ENCODE data around the gene AADACL2.
A peak's percentile ranks its signal among the peaks of the same experiment; 100 is the strongest.
"Not testable (repeated sequence)": the region's sequence is repeated elsewhere in the genome, so short reads cannot be mapped to it uniquely, and the experiment has no call there.

Gene AADACL2

DNA sequence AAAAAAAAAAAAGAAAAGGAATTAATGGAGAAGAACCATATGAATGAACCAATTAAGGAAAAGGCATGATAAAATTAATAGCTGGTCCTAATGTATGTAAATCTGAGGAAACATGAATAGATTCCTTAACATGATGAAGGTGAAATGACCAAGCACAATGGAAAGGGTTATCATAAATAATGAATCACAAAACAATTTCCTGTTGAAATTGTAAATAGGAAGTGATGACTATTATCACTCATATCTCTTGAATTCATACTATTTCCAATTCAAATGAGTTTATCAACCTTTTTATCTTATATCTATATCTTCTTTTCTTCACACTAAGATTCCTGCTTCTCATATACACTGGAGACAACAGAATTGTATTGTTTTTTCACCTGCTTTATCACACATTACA lies 32.0 kb downstream of the AADACL2 start:
- DNase-seq (ENCODE audit: low read depth, low spot score), result no peak

DNA sequence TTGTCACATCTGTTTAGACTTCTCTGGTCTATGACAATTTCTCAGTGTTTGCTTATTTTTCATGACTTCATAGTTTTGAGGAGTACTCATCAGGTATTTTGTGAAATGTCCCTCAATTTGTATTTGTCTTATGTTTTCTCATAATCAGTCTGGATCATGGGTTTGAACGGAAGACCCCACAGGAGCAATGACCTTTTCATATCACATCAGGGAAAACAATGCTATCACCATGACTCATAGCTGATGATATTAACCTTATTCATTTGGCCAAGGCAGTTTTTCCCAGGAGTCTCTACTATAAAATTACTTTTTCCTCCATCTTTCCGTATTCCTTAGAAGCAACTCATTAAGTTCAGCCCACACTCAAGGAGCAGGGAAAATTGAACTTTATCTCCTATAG lies 32.7 kb downstream of the AADACL2 start:
- DNase-seq (ENCODE audit: low read depth, low spot score), result peak; percentile 2

DNA sequence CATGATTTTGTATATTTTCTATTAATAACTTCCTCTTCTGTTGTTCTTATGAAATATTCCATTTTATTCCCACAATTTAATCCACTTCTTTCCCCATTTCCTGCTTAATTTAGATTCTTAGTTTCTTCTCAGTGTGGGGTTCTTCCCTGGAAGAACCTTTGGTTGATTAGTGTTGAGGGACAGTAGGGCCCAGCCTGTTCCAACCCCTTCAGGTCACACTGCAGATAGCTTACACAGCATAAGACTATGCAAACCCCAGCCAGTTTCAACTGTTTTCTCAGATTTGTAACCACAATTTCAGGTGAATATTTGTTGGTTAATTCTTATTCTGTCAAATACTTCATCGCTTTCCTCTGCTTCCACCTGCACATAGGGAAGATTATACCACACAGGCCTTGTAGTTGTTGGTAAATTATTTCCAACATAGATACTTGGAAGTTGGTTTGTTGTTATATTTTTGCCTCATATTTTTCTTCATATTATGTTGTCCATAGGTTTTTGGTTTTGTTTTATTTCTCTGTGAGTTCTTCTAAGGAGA lies 34.7 kb downstream of the AADACL2 start:
- no peak for DNase-seq (ENCODE audit: low read depth, low spot score)

DNA sequence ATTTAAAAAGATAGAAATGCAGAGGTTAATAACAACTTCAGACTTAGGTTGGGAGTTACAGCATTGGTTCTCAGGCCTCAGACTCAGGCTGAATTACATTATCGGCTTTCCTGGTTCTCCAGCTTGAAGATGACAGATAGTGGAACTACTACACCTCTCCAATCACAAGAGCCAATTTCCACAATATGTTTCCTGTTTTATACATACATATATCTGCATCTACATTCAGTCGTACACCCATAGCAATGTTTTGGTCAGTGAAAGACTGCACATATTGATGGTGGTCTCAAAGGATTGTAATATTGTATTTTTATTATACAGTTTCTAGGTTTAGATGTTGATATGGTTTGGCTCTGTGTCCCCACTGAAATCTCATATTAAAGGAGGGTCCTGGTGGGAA lies 35.4 kb downstream of the AADACL2 start:
- no peak for DNase-seq (ENCODE audit: low read depth, low spot score)

DNA sequence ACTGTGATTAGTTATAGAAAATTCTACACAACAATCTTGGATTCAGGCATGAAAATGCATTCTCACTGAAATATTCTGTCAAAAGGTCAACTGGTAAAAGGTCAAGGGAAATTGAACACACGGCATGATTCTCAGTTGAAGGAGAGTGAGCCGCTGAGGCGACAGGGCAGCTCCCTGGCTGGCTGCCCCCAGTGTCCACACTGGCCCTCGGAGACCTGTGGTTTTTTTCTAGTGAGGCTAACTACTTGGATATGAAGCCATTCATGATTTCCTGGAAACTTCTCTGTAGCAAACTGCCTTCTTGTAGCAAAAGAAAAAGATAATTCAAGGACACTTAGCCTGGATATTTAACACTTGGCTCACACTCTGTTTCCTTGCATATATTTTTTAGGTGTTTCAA lies 37.2 kb downstream of the AADACL2 start:
- DNase-seq (ENCODE audit: low read depth, low spot score), result peak; percentile 35

DNA sequence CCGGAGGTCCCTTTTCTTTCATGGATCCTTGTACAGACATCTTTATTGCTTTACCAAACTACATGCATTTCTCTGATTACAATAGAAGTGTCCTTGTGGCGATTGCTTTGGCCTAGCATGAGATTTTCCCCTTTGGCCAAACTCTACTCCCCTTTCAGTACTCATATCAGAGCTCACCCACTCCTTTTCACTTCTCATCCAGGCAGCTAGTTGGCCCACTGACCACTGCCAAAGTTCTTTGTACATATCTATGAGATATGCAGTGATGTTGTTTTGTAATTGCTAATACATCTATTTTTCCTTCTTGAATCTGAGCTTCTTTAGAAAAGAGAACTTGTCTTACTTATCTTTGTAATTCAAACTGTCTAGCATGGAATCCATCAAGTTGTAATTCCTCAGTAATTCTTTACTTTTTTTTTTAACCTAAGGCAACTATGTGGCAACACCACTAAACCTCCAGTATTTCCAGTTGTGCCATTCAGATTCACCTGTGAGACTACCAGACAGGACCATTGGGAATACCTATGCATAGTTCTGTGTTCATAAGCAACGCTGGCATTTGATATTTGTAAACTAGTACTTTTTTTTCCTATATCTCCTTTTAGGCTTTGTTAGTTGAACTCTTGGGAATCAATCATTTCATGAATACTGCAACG lies 39.2 kb downstream of the AADACL2 start:
- DNase-seq (ENCODE audit: low read depth, low spot score), result no peak

DNA sequence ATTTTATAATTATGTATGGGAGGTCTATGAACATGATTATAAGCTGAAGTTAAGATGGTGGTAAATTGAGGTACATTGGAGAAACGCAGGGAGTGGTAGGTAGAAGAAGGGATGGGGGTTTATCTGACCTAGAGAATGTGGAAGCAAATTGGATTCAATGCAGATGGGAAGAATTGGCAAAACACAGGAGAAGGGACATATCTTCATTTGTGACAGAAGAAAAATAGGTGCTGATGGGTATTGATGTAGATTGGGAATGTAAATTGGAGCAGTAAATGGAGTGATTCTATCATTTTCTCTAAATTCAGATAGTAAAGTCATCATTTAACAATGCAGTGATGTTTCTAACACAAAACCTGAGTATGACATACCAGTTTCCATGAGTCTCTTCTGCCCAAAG lies 40.5 kb downstream of the AADACL2 start:
- no peak for DNase-seq (ENCODE audit: low read depth, low spot score)

DNA sequence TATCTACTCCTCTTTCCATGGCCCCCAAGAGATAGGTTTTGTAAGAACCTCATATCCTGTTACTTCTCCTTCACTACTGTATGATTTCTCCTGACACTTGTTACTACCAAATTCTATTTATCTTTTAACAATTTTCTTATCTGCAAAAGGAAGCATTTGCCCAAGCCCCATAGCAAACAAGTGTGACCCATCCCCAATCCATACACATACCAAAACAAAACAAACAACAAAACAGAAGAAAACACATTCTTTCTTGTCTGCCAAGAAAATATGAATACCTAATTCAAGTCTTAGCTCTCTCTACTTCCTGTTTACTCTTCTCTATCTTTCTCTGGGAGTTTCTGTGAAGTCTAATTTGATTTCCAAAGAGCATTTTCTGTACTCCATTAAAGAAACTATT lies 41.2 kb downstream of the AADACL2 start:
- no peak for DNase-seq (ENCODE audit: low read depth, low spot score)

DNA sequence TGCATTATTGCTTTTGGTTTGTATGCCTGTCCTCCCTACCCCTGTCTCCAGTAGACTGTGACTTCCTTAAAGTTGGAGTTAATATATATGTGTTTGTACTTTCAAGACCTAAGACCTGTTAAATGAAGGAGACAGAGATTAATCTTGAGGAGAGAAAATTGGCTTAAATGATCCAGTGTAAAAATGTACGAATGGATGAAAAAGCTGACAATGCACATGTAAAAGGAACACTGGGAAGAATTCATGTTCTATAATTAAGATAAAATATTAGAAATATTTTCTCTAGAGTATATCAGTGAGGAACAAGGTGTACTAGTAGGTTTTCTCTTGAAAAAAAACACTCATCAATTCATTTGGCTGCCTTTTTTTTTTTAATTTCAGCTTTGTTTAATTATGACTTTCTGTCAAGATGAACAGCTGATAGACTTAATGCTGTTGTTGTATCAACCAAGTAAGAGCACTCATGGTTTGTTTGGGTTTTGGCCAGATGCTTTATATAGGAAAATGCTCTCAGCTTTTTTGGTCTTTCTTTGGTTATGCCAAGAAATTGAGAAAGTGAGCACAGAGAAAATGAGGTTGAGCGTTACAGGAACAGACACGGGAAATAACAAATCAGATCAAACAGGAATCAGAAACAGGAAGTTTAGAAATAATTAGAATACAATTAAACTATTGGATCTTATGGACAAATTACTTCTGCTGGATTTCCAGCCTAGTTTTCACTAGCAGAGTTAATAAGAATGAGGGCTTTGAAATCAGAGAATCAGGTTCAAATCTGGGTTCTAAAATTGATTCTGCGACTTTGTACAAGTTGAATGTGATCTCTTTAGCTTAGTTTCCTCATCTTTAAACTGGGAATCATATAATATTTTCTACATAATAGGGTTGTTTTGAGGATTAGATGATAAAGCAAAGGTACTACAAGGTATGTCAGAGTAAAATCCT lies 41.9 kb downstream of the AADACL2 start:
- DNase-seq (ENCODE audit: low read depth, low spot score), result no peak

DNA sequence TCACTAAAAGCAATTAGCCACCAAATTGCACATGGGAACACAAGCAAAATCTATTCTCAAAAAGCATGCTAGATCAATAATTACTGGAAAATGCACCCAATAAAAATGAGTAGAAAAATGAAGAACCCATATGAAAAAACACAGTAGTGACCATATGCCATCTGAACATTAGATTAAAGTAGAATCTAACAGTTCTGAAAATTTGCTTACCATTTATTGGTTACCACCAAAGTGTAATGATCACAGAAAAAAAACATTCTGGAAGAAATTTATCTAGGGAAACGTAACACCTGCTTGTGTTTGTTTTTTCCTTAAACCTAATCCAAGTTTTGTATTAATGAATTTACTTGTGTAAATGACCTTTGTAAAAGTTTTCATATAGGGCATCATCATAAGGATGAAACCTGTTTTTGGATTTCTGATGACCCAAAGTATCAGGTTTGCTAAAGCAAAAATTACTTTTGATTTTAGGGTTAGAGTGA lies 42.6 kb downstream of the AADACL2 start:
- DNase-seq (ENCODE audit: low read depth, low spot score), result no peak

DNA sequence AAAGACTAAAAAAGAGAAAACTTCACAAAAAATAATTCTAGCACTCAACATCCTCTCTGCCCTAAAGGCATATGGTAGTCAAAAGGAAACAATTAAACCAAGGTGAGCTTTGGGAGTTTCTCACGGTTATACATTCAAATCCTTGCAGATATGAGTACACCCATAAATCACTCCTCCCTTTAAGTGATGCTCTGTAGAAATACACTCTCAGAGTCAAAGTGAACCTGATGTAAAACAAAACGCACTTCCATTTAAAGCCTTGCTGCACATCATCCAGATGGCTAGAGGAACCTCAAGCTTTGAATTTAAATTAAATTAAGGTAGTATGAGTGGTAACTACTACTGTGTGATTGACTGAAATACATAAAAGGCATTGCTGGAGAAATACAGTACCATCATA lies 44.2 kb downstream of the AADACL2 start:
- no peak for DNase-seq (ENCODE audit: low read depth, low spot score)

DNA sequence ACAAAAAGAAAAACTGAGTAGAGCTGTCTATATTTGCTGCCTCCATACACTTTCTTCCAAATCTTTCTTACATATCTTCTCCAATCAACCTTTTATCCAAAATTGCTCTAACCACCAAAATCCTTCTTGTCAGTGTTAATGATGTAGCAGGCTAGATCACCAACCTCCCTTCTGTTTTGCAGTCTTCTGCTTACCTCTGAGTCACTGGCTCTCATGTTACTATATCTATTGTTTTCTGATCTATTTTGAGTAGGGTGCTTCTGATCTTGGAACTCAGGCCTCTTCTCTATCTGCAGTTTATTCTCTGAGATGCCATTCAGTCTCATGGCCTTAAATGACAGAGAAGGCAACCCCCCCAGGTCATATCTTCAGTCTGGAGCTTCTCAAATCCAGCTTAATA lies 53.9 kb downstream of the AADACL2 start:
- DNase-seq (ENCODE audit: low read depth, low spot score), result no peak

DNA sequence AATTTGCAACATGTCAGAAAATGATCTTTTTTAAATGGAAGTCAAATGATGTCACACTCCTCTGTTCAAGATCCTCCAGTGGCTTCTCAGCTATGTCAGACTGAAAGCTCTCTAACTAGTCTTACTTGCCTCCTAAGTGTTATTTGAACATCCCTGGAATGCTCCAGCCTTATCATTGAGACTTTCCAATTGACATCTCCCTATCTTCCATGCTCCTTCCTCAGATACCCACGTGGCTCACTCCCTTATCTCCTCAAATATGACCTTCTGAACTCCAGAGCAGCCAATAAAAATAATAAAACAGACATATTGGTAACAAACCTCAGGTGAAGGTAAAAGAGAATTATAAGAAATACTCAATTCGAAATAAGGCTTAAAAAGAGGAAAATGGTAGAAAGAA lies 54.7 kb downstream of the AADACL2 start:
- DNase-seq (ENCODE audit: low read depth, low spot score), result no peak

DNA sequence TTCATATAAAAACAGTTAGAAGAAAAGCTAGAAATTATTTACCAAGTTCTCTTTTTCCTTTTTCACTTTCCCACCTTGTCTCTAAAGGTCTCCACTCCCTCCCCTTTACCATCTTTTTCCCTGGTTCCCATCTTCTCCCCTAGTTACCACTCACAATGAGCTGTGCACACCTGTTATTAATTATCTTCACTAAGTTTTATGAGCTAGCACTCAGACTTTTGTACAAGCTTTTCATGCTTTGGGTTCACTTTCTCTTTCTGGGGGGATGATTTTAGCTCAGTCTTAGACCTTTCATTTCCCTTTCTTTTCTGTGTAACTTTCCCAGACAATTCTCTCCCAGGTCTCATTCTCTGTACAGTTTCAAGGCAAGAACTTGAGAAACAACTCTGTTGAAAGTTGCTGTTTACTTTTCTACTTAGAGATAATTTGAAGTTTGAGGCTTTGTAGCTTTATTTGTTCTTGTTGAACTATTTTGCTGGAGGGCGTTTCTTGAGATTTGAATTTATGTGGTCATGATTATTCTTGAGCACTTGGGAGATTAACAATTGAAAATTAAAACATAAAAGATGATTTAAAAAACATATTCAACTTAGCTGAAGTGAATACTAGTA lies 56.2 kb downstream of the AADACL2 start:
- no peak for DNase-seq (ENCODE audit: low read depth, low spot score)

DNA sequence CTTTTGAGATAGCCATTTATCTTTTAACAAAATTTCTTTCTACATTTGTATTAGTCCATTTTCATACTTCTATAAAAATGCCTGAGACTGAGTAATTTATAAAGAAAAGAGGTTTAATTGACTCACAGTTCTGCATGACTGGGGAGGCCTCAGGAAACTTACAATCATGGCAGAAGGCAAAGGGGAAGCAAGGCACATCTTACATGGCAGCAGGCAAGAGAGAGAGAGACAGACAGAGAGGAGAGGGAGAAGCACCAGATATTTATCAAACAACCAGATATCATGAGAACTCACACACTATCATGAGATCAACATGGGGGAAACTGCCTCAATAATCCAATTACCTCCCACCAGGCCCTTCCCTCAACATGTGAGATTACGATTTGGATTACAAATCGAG lies 57.0 kb downstream of the AADACL2 start:
- DNase-seq (ENCODE audit: low read depth, low spot score), result not testable (repeated sequence)

DNA sequence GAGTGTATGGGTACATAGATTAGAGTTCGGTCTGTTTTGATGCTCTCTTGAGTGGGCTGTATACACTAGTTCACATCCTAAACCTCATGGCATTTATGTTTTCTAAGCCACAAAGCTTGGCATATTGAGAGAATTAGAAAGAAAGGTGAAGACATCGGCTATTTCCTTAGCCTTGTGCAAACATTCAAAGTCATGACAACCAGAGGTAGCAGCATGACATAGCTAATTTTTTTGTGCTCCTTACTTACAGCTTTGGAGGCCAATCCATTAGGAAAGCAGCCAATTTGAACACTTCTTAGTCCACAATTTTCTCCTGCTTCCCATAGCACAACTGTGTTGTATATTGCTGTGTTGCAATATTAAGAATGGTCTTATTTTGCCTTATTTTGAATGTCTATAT lies 58.7 kb downstream of the AADACL2 start:
- DNase-seq (ENCODE audit: low read depth, low spot score), result no peak

DNA sequence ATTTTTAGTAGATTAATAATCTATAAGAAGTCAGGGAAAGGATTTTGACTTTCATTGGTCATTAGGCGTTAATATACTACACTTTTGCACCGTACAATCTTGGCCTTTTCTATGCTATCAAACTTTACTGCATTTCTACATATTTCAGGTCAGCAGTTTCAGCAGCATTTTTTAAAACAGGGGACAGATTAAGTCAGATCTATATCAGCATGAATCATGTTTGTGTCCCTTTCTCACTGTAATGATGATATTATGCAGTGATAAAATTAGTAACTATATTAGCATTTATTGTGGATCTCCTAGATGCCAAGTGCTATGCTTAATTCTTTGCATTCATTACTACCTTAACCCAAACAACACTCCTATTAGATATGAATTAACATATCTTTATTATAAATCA lies 59.9 kb downstream of the AADACL2 start:
- DNase-seq (ENCODE audit: low read depth, low spot score), result no peak

DNA sequence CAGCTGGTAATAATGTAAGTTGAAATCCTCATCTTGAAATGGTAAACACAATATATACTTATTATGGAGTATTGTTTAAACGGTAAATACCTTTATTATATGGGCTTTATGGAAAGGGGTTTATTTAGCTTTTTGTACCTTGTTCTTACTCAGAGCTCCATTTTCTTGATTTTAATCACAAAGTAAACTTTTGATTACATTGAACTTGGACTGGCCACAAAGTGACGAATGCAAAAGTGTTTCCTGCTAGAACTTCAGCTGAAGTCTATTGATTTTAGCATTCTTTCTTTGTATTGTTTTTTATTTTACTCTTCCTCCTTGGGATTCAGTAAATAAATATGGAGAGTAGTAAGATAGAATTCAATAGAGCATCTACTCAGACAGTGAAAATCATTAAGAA lies 60.4 kb downstream of the AADACL2 start:
- DNase-seq (ENCODE audit: low read depth, low spot score), result no peak

DNA sequence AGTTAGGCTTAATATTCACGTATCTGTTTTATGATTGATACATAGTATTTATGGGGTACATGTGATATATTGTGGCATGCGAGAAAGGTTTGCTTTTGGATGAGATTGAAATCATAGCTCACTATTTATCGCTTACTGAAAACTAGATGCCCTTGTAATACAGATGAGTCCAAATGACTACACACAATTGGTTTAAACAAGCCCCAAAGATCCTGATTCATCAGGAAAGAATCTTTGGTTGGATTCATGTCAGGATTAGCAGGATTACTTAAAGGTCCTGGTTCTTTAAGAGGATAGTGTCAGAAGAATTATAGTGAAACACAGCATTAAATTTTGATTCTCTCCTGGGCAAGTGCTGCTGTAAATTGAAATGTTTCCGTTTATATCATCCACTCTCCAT lies 61.5 kb downstream of the AADACL2 start:
- DNase-seq (ENCODE audit: low read depth, low spot score), result peak; percentile 73

DNA sequence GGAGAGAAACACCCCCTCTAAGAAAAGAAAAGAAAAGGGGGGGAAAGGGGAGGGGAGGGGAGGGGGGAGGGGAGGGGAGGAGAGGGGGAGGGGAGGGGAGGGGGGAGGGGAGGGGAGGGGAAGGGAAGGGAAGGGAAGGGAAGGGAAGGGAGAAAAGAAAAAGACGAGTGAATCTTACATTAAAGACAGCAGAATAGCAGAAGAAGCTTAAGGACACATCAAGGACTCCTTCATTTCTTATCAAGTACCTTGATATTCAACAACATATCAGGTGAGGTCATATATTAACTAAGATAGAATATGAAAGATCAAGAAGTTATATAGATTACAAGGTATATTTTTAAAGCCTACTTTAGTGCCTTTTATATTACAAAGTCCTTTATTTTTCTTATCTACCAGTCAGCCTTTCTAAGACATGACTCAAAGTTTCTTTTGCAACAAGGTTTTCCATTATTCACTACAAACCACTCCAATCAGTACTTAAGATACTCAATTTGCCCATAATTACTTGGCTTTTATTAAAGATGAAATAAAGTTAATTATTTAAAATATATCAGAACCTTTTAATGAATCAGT lies 62.5 kb downstream of the AADACL2 start:
- DNase-seq (ENCODE audit: low read depth, low spot score), result no peak

DNA sequence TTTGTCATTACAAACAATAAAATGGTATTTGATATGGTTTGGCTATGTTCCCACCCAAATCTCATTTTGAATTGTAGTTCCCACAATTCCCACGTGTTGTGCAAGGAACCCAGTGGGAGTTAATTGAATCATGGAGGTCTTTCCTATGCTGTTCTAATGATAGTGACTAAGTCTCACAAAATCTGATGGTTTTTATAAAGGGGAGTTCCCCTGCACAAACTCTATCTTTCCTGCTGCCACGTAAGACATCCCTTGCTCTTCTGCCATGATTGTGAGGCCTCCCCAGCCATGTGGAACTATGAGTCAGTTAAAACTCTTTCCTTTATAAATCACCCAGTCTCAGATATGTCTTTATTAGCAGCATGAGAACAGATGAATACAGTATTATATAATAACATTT lies 64.7 kb downstream of the AADACL2 start:
- DNase-seq (ENCODE audit: low read depth, low spot score), result no peak

DNA sequence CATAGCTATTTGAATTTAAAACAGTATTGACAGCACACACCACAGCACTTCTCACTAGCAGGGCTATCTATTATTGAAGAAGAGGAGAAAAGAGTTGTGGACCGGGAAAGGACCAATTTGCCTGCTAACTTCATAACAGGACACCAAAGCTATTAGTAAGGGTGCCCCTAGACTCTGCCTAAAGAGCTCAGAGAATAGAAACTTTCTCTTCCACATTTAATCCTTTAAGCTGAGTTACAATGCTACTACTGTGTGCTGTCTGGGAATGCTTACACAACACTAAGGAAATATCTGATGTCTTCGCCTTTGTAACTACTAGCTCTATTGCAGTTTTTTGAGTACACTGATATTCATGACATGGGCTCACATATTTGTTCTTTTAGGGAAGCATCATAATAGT lies 66.7 kb downstream of the AADACL2 start:
- no peak for DNase-seq (ENCODE audit: low read depth, low spot score)

All from astrocyte of the hippocampus (primary cell).